Measurements from ENCODE around the gene C19orf67. TPM values are rescaled to one million over a fixed set of nuclear protein-coding genes. Genes with fewer than 3 reads are reported as not detected.

Gene C19orf67
- total RNA-seq, 1 experiment from 2014 or later: not detected

DNA sequence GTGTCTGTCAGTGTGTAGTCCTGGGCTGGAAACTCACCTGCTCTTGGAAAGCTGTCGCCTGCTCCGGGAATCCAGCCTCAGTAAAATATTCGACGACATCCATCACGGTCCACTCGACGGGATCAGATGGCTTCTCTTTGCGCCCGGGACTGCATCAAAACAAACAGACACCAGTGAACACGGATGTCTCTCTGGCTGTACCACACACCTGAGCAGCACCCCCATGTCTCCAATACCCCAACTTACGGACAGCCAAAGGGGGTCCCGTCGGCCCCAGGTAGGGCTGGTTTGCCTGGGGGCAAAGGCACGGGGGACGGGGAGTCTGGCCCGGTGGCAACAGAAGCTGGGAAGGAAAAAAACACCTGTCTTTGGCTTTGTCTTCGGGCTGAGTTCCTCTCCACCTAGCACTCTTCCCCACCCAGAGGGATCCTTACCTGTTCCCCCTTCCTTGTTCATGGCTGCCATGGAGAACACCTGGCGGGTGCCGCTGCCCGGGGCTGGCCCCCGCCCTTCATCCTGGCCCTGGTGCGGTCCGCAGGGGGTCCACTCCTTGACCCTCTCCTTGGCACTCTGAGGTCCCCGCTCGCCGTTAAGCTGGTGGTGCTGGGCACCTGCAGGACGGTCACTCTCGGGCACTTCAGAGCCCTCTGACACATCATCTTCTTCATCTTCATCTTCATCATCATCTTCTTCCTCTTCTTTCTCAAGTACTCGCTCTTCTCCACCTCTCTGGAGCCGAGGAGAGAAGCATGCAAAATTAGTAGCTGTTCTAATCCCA, 3.2 kb upstream of the C19orf67 start:
- CTCF ChIA-PET: no interaction called here

DNA sequence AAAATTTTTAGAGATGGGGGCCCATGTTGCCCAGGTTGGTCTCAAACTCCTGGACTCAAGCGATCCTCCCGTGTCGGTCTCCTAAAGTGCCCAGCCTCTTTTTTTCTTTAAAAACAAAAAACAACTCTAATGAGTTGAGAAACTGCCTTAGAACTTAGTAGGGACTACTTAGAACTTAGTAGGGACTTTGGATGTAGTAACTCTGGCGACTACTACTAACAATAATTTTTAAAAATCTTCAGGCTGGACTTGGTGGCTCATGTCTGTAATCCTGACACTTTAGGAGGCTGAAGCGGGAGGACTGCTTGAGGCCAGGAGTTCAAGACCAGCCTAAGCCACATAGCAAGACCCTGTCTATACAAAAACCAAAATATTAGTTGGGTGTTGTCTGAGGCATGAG, 515 bp upstream of the C19orf67 start:
- Histone ChIP-seq H3K36me3 (ENCODE audit: control insufficient read depth, insufficient read depth, low read length) (no peaks in the 10 kb centered on the region), H3K4me3 (ENCODE audit: low read depth, low read length) (no peak overlapping the region), H3K27me3 (replicated peaks; ENCODE audit: control insufficient read depth, insufficient read depth, low read length) (no peaks in the 10 kb centered on the region), H3K4me1 (peaks cover 6% of the 10 kb centered on the region; the same call in 1 of the 2 replicates), H3K9me3 (no peaks in the 10 kb centered on the region)
- H3K4me3 Mint-ChIP-seq (ENCODE audit: unreplicated experiment): no peak overlapping the region
- CTCF ChIA-PET: no interaction called here
- intact Hi-C loops (cut with micrococcal nuclease; ENCODE audit: unreplicated experiment): no loop called here
- TF ChIP-seq, protein P1, sequence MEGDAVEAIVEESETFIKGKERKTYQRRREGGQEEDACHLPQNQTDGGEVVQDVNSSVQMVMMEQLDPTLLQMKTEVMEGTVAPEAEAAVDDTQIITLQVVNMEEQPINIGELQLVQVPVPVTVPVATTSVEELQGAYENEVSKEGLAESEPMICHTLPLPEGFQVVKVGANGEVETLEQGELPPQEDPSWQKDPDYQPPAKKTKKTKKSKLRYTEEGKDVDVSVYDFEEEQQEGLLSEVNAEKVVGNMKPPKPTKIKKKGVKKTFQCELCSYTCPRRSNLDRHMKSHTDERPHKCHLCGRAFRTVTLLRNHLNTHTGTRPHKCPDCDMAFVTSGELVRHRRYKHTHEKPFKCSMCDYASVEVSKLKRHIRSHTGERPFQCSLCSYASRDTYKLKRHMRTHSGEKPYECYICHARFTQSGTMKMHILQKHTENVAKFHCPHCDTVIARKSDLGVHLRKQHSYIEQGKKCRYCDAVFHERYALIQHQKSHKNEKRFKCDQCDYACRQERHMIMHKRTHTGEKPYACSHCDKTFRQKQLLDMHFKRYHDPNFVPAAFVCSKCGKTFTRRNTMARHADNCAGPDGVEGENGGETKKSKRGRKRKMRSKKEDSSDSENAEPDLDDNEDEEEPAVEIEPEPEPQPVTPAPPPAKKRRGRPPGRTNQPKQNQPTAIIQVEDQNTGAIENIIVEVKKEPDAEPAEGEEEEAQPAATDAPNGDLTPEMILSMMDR (IDR thresholded peaks at IDR 0.05; ENCODE audit: insufficient read depth in 1 of 2, low read depth in 1 of 2, low read length in 1 of 2, severe bottlenecking in 1 of 2, unreplicated experiment in 1 of 2): no peak
- peaks cover 26% of the 10 kb centered on the region for H3K36me3 Mint-ChIP-seq (ENCODE audit: insufficient read depth, unreplicated experiment)
- BruUV-seq (replicated peaks): no TSS peak
- no peak overlapping the region for H3K27ac Mint-ChIP-seq (ENCODE audit: unreplicated experiment)
- POLR2A ChIA-PET: no interaction called here
- peaks cover 6% of the 10 kb centered on the region for H3K4me1 Mint-ChIP-seq (ENCODE audit: low read depth, unreplicated experiment)
- no peak for DNase-seq
- no peaks in the 10 kb centered on the region for H3K27me3 Mint-ChIP-seq (ENCODE audit: insufficient read depth, unreplicated experiment)
- H3K9me3 Mint-ChIP-seq (ENCODE audit: unreplicated experiment): no peaks in the 10 kb centered on the region

More for the DNA sequence above, 3.2 kb upstream of the C19orf67 start:
- no peak for DNase-seq
- no peaks in the 10 kb centered on the region for H3K36me3 ChIP-seq (ENCODE audit: control insufficient read depth, insufficient read depth, low read length)
- no peaks in the 10 kb centered on the region for H3K9me3 Mint-ChIP-seq (ENCODE audit: unreplicated experiment)
- H3K9me3 ChIP-seq: peaks cover 6% of the 10 kb centered on the region; the same call in 1 of the 2 replicates
- H3K27me3 ChIP-seq (replicated peaks; ENCODE audit: control insufficient read depth, insufficient read depth, low read length): no peaks in the 10 kb centered on the region
- peak overlapping the region; percentile 29 for H3K27ac Mint-ChIP-seq (ENCODE audit: unreplicated experiment)
- peak overlapping the region; percentile 76 for H3K4me3 Mint-ChIP-seq (ENCODE audit: unreplicated experiment)
- H3K4me3 ChIP-seq (ENCODE audit: low read depth, low read length): peak overlapping the region; percentile 63
- intact Hi-C loops (cut with micrococcal nuclease; ENCODE audit: unreplicated experiment): no loop called here
- TSS peak; percentile 24 for BruUV-seq (replicated peaks)
- H3K4me1 Mint-ChIP-seq (ENCODE audit: low read depth, unreplicated experiment): peaks cover 14% of the 10 kb centered on the region
- peaks cover 28% of the 10 kb centered on the region for H3K36me3 Mint-ChIP-seq (ENCODE audit: insufficient read depth, unreplicated experiment)
- TF ChIP-seq, protein P1 (IDR thresholded peaks at IDR 0.05; ENCODE audit: insufficient read depth in 1 of 2, low read depth in 1 of 2, low read length in 1 of 2, severe bottlenecking in 1 of 2, unreplicated experiment in 1 of 2): no peak
- no peaks in the 10 kb centered on the region for H3K4me1 ChIP-seq
- POLR2A ChIA-PET: no interaction called here
- H3K27me3 Mint-ChIP-seq (ENCODE audit: insufficient read depth, unreplicated experiment): no peaks in the 10 kb centered on the region

DNA sequence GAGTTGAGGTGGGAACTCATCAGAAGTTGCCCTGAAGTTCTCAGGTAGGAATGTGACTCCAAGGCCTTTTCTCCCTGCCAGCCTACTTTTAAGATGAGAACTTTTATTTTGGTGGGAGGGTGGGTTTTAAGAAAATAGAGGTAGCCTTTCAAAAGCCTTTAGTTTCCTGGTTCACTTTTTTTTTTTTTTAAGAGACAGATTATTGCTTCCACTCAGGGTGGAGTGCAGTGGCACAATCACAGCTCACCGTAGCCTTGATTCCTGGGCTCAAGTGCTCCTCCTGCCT, 3.0 kb downstream of the C19orf67 start:
- Mint-ChIP-seq H3K4me3 (ENCODE audit: unreplicated experiment) (peak overlapping the region; percentile 93), H3K27me3 (ENCODE audit: insufficient read depth, unreplicated experiment) (no peaks in the 10 kb centered on the region), H3K27ac (ENCODE audit: unreplicated experiment) (no peak overlapping the region), H3K4me1 (ENCODE audit: low read depth, unreplicated experiment) (no peaks in the 10 kb centered on the region), H3K9me3 (ENCODE audit: unreplicated experiment) (no peaks in the 10 kb centered on the region), H3K36me3 (ENCODE audit: insufficient read depth, unreplicated experiment) (peaks cover 10% of the 10 kb centered on the region)
- ChIA-PET POLR2A (no interaction called here), CTCF (interaction anchor here (0.7 to 1.1 kb wide), 2 partner anchors 9 to 54 kb away, joined by 3 read pairs; partner anchors contain the start of gene ASF1B)
- Histone ChIP-seq H3K4me3 (ENCODE audit: low read depth, low read length) (no peak overlapping the region), H3K9me3 (no peaks in the 10 kb centered on the region), H3K27me3 (replicated peaks; ENCODE audit: control insufficient read depth, insufficient read depth, low read length) (no peaks in the 10 kb centered on the region), H3K36me3 (ENCODE audit: control insufficient read depth, insufficient read depth, low read length) (no peaks in the 10 kb centered on the region), H3K4me1 (peaks cover 10% of the 10 kb centered on the region; the same call in 1 of the 2 replicates)
- BruUV-seq (replicated peaks): no TSS peak
- TF ChIP-seq, protein P1 (IDR thresholded peaks at IDR 0.05; ENCODE audit: insufficient read depth in 1 of 2, low read depth in 1 of 2, low read length in 1 of 2, severe bottlenecking in 1 of 2, unreplicated experiment in 1 of 2): no peak
- intact Hi-C loops (cut with micrococcal nuclease; ENCODE audit: unreplicated experiment): loop anchor here (5.0 kb wide), 1 partner anchor 35 kb away; the partner anchor contains the start of gene PRKACA
- no peak for DNase-seq
